Stimulated activated CD8-positive, alpha-beta memory T cell treated with anti-CD3 and anti-CD28 coated beads, Interleukin-7, amount 100 ng/mL, for 48 hours (primary cell): ENCODE data around the gene GRAP2.

Experiments used
- DNase-seq, 2 donors: peaks; one replicate each; pipeline ENCODE4 v3.0.0-alpha.2; 2020; ENCODE audit warnings: low read depth in 1 of 2; ENCODE audit errors: extremely low read depth in 1 of 2

GRAP2 gene

GRCh38 chr22:40008726-40009291 is 107.9 kb downstream of the GRAP2 start:
- DNase-seq, result no peak

DNA sequence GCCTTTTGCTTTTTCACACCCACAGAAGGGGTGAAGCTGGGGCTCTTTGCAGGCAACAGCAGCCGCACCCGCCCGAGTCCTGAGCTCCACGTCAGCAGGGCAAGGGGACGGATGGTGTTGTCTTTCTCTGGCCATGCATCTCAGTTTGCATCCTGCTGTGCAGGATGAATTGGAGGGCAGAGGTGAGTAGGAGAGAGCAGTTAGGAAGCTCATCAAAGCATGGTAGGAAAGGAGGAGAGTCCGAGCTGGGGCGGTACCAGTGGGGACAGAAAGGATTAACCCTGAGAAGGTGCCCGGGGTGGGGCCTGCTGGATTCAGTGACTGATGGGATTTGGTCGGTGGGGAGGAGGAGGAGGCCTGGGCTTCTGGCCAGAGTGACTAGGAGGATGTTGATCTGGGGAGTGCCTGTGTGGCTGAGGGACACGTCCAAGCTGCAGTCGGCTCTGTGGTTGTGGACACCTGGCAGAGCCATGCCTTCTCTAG is 108.4 kb downstream of the GRAP2 start:
- no peak for DNase-seq

DNA sequence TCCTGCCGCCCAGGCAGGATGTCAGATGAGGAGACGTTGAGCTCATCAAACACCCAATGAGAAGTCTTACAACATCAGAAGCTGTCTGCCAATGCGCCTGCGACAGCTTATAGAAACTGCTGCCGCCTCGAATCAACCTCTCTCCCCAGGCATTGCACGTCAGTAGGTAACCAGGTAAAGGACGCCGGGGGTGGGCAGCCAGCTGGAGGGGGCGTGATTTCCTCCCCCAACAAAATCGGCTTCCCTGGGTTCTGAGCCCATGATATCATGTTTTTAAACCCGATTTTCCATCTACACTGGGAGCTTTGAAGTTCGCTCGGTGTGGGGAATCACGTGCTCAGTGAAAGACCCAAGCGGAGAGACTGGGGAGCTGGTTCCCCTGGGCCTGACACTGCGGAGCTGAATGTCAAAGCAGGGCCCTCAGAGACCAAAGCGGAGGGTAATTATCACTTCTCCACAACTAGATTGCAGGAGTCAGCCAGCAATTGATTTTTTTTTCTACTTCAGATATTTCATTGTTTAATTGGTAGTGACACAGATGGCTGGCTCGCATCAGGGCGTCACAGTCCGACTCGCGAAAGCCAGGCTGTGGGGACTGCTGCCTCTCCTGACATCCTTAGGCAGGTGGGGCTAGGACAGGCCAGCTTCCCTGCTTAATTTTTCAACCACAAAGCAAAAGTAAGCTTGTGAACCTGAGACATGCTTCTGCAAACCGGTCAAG is 109.2 kb downstream of the GRAP2 start:
- no peak for DNase-seq

DNA sequence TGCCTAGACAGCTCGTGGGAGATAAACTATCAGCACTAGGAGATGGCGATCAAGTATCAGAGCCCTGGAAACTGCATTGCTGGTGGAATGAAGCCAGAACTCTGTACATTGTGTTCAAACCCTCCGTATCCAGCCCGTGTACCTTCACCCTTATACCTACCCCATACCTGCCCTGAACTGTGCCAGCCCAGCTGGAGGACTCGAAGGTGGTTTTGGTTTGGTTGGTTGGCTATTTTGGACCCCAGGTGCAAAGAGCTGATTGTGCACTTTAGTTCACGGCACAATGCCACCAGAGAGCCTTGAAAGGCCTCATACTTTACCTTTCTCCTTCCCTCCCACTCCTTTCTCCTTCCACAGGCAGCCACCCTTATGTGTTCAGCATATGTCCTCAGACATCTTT is 109.9 kb downstream of the GRAP2 start:
- DNase-seq, result no peak

- DNase-seq, result no peak
Measured at GRCh38 chr22:40014667-40015248, 113.9 kb downstream of the GRAP2 start.

GRCh38 chr22:40015358-40015976 is 114.6 kb downstream of the GRAP2 start:
- DNase-seq, result no peak

- no peak for DNase-seq
Measured at GRCh38 chr22:40018051-40018450, 117.2 kb downstream of the GRAP2 start.

GRCh38 chr22:40019100-40019499 is 118.2 kb downstream of the GRAP2 start:
- no peak for DNase-seq

- DNase-seq, result no peak
Measured at GRCh38 chr22:40020956-40021355, 120.1 kb downstream of the GRAP2 start.

DNA sequence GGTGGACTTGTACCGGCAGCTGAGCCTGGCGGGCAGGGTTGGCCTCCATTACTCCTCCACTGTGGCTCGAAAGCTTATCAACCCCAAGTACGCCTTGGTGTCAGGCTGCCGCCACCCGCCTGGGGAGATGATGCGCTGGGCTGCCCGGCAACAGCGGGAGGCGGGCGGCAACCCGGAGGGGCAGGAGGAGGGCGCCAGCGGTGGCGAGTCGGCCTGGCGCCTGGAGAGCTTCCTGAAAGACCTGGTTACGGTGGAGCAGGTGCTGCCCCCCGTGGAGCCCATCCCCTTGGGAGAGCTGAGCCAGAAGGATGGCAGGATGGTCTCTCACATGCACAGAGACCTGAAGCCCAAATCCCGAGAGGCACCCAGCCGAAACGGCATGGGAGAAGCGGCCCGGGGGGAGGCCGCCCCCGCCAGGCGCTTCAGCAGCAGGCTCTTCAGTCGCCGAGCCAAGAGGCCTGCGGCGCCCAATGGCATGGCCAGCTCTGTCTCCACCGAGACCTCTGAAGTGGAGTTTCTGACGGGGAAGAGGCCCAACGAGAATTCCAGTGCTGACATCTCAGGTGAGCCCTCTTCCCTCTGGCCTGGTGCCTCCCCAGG is 120.6 kb downstream of the GRAP2 start:
- no peak for DNase-seq

DNA sequence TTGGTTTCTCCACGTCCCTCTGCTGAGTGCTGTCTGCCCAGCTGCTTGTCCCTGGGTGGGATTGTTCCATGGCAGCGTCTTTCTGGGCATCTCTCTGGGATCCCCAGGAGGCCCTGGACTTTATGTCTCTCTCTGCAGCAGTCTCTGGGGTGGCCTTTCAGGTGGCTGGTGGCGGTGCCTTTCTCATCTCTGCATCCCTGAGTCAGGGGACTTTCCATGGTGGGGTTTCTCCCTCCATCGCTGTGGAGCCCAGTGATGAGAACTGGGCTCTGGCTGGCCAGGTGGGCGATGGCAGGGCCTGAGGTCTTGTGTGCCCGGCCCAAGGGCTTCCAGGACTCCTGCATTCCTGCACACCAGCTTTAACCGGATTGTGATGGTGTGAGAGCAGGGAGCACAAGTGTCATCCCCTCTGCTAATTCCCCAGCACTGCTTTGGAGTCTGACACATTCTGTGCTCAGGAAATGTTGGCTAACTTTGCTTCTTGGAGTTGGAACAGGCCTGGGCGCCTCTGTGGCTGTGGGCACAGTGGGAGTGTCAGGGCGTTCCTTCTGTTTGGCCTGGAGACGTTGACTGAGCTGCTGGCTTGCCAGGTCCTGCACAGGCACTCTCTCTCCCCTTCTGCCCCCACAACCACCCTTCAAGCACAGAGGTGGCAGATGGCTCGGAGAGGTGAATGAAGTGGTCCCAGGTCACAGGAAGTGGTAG is 121.8 kb downstream of the GRAP2 start:
- DNase-seq, result no peak
